VCaP (cell line): ENCODE measurements around the gene ZNF341.
"Not testable (repeated sequence)": the region's sequence is repeated elsewhere in the genome, so short reads cannot be mapped to it uniquely, and the experiment has no call there.

Experiments used
- H3K27ac ChIP-seq: fragments of 450-650 bp; 2 replicates; pipeline ENCODE4 v1.5.1; 2017
- CTCF ChIP-seq: fragments of 450-650 bp; conservative IDR thresholded peaks from 2 replicates; pipeline ENCODE4 v1.5.1; 2017; ENCODE audit warnings: mild to moderate bottlenecking, moderate library complexity

ZNF341 gene

GRCh38 chr20:33791959-33792597 is 60.3 kb downstream of the ZNF341 start:
- no peak overlapping the region for H3K27ac ChIP-seq
- peak; percentile 82 for TF ChIP-seq CTCF

GRCh38 chr20:33792598-33792989 is 60.8 kb downstream of the ZNF341 start:
- not testable (repeated sequence) for H3K27ac ChIP-seq

- no peak for TF ChIP-seq CTCF
- H3K27ac ChIP-seq: no peak overlapping the region
Measured at GRCh38 chr20:33793011-33793931, 61.5 kb downstream of the ZNF341 start.

GRCh38 chr20:33796263-33796906 is 64.6 kb downstream of the ZNF341 start:
- H3K27ac ChIP-seq: peak overlapping the region; percentile 54
- TF ChIP-seq CTCF: no peak

GRCh38 chr20:33796907-33797544 is 65.2 kb downstream of the ZNF341 start:
- H3K27ac ChIP-seq: peak overlapping the region; percentile 54
- TF ChIP-seq CTCF: no peak

GRCh38 chr20:33798444-33798843 is 66.6 kb downstream of the ZNF341 start:
- H3K27ac ChIP-seq: no peak overlapping the region
- TF ChIP-seq CTCF: no peak

- no peak overlapping the region for H3K27ac ChIP-seq
- TF ChIP-seq CTCF: no peak
Measured at GRCh38 chr20:33803921-33804337, 72.1 kb downstream of the ZNF341 start.
